Duodenal mucosa (tissue), 2 donors: Measurements from ENCODE around the gene HECTD1.
"Not testable (repeated sequence)": the region's sequence is repeated elsewhere in the genome, so short reads cannot be mapped to it uniquely, and the experiment has no call there.

Experiments used
- H3K27ac ChIP-seq: one replicate; pipeline ENCODE4 v1.7.0; 2013; ENCODE audit warnings: low read depth, low read length
- H3K27me3 ChIP-seq, 2 donors: one replicate each; pipeline ENCODE4 v1.7.0; 2013; ENCODE audit warnings: low read length in 2 of 2, control low read depth in 1 of 2; ENCODE audit not compliant: insufficient read depth in 2 of 2, control insufficient read depth in 1 of 2
- H3K36me3 ChIP-seq, 2 donors: one replicate each; pipeline ENCODE4 v1.7.0; 2013; ENCODE audit warnings: low read length in 2 of 2, control low read depth in 1 of 2; ENCODE audit not compliant: insufficient read depth in 2 of 2, control insufficient read depth in 1 of 2
- H3K4me1 ChIP-seq, 2 donors: one replicate each; pipeline ENCODE4 v1.7.0; 2013; ENCODE audit warnings: low read length in 2 of 2, control low read depth in 1 of 2; ENCODE audit not compliant: insufficient read depth in 2 of 2, control insufficient read depth in 1 of 2
- H3K4me3 ChIP-seq, 2 donors: one replicate each; pipeline ENCODE4 v1.7.0; 2013; ENCODE audit warnings: low read length in 2 of 2, low read depth in 1 of 2
- H3K9ac ChIP-seq, 2 donors: one replicate each; pipeline ENCODE4 v1.7.0; 2013; ENCODE audit warnings: low read length in 2 of 2, low read depth in 1 of 2
- H3K9me3 ChIP-seq, 2 donors: one replicate each; pipeline ENCODE4 v1.7.0; 2013; ENCODE audit warnings: low read length in 2 of 2, control low read depth in 1 of 2; ENCODE audit not compliant: control insufficient read depth in 1 of 2

HECTD1 gene

DNA sequence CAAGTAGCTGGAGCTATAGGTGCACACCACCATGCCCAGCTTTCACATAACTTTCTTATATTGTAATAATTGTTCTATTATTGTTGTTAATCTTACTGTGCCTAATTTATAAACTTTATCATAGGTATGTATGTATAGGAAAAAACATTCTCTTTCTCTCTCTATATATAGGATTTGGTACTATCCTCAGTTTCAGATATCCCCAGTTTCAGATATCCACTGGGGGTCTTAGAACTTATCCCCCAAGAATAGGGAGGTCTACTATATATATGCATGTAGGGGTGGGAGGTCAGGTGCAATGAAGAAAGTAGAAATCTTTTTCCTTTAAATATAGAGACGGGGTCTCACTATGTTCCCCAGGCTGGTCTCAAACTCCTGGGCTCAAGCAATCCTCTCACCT lies 110.5 kb downstream of the HECTD1 start:
- no peak overlapping the region for H3K9ac ChIP-seq
- no peaks in the 10 kb centered on the region for H3K9me3 ChIP-seq
- no peaks in the 10 kb centered on the region for H3K27me3 ChIP-seq
- no peaks in the 10 kb centered on the region for H3K4me1 ChIP-seq
- no peak overlapping the region for H3K4me3 ChIP-seq
- no peak overlapping the region for H3K27ac ChIP-seq
- H3K36me3 ChIP-seq, result peaks cover 23 to 49% of the 10 kb centered on the region in 2 donors

DNA sequence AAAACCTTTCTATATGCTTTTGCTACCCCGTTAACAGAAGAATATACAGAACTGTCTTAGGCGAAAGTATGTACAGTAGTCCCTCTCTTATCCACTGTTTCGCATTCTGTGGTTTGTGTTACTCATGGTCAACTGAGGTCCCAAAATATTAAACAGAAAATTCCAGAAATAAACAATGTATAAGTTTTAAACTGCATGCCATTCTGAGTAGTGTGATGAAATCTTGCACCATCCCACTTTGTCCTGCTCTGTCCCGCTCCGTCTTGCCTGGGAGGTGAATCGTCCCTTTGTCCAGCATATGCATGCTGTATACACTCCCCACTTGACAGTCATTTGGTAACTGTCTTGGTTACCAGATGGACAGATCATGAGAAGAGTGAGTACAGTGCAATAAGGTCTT lies 111.3 kb downstream of the HECTD1 start:
- H3K36me3 ChIP-seq, result peaks cover 19 to 41% of the 10 kb centered on the region in 2 donors
- no peaks in the 10 kb centered on the region for H3K9me3 ChIP-seq
- no peak overlapping the region for H3K4me3 ChIP-seq
- H3K27ac ChIP-seq, result no peak overlapping the region
- no peak overlapping the region for H3K9ac ChIP-seq
- H3K27me3 ChIP-seq, result no peaks in the 10 kb centered on the region
- peaks cover under 1 to 8% of the 10 kb centered on the region in 2 donors for H3K4me1 ChIP-seq

DNA sequence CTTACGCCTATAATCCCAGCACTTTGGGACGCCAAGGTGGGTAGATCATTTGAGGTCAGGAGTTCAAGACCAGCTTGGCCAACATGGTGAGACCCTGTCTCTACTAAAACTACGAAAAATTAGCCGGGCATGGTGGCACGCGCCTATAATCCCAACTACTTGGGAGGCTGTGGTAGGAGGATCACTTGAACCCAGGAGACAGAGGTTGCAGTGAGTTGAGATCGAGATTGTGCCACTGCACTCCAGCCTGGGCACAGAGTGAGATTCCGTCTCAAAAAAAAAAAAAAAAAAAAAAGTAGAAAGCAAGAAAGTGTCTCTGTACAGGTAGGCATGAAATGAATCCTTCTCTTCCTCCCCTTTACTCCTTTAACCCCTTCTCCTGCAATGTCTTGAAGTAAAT lies 111.8 kb downstream of the HECTD1 start:
- H3K36me3 ChIP-seq, result peaks cover 15 to 37% of the 10 kb centered on the region in 2 donors
- H3K27ac ChIP-seq, result not testable (repeated sequence)

DNA sequence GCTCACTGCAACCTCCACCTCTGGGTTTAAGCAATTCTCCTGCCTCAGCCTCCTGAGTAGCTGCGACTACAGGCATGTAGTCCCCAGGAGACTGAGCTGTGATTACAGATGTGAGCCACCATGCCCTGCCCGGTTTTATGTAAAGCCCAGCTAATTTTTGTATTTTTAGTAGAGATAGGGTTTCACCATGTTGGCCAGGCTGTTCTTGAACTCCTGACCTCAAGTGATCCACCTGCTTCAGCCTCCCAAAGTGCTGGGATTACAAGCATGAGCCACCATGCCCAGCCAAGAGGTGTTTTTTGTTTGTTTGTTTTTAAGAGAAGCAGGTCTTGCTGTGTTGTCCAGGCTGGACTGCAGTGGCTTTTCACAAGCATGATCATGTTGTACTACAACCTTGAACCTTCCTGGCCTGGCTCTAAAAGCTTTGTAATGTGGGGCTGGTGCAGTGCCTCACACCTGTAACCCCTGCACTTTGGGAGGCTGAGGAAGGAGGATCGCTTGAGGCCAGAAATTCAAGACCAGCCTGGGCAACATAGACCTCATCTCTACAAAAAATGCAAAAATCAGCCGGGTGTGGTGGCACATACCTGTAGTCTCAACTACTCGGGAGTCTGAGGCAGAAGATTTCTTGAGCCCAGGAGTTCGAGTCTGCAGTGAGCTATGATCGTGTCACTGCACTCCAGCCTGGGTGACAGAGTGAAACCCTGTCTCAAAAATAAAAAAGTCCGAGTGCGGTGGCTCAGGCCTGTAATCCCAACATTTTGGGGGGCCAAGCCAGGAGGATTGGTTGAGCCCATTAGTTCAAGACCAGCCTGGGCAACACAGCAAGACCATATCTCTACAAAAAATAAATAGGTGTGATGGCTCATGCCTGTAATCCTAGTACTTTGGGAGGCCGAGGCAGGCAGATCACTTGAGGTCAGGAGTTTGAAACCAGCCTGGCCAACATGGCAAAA lies 113.4 kb downstream of the HECTD1 start:
- Histone ChIP-seq H3K4me1 (peaks cover 10 to 18% of the 10 kb centered on the region in 2 donors), H3K36me3 (peaks cover 7 to 21% of the 10 kb centered on the region in 2 donors)
- H3K27me3 ChIP-seq, H3K4me3 ChIP-seq, H3K9me3 ChIP-seq, H3K27ac ChIP-seq, H3K9ac ChIP-seq: not testable (repeated sequence)

More for the DNA sequence above, 111.8 kb downstream of the HECTD1 start:
- H3K27me3 ChIP-seq, H3K4me3 ChIP-seq, H3K9me3 ChIP-seq, H3K9ac ChIP-seq: not testable (repeated sequence)
- peaks cover 5 to 12% of the 10 kb centered on the region in 2 donors for H3K4me1 ChIP-seq

DNA sequence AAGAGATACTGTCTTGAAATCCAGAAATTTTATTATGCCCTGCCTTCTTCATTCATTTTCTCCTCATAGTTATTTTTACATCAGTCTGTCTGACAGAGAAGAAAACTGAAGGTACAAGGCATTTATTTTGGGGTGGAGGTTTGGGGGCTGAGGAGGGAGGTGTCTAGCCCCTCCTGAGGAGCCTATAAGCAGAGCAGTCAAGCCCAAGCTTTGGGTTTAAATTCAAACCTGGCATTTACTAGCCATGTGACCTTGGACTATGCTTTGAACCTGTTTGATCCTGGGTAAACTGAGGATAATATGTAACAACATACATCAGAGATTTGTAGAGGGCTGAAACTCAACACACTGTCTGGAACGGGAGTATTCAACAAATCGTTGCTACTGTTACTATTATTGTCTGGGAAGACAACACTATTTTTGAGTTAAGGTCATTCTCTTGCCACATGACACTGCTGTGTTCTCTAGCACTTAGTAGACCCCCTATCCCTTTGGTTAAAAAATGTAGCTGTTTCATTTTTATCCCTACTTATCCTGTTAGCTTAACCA lies 115.4 kb downstream of the HECTD1 start:
- Histone ChIP-seq H3K4me1 (peaks cover 10 to 18% of the 10 kb centered on the region in 2 donors), H3K9ac (no peak overlapping the region), H3K27ac (no peak overlapping the region), H3K27me3 (no peaks in the 10 kb centered on the region), H3K4me3 (no peak overlapping the region), H3K36me3 (peaks cover 0 to 5% of the 10 kb centered on the region in 2 donors), H3K9me3 (no peaks in the 10 kb centered on the region)

DNA sequence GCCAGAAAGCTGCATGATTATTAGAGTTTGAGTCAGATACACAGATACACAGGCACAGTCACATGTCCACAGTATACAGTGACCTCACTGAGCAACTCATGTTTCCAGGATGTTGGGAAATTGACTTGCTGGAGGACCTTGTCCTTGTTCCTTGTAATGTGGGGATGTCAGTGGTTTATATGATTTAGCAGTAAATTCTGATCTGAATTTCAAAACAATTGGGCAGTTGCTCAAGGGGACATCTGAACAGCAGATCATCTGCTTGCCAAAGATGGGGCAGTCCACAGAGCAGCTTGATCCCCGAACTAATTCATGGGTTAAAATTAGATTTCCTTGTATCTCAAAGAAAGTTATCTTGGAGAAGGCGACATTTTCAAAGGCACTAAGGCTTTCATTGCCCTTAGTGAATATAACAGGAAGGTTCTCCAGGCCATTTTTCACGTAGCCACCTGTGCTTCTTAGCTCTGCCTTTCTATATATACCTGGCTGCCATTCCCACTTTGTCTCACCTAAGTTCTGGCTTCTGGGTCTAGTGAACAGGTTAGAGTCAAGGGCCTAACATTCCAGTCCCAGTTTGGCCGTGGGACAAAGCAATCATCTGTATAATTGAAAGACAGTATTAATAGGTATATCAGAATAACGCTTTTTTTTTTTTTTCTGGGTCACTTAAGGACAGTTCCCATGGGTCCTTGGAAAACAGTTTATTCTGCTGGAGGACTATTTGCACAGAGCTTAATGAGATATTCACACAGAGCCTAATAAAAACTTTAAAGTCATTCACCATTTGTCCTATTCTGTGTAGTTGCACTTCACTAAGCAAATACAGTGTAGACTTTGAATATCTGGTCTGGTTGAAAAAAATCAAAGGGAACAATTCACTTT lies 116.5 kb downstream of the HECTD1 start:
- Histone ChIP-seq H3K27me3 (no peaks in the 10 kb centered on the region), H3K4me1 (peaks cover 10 to 18% of the 10 kb centered on the region in 2 donors), H3K4me3 (no peak overlapping the region), H3K36me3 (no peaks in the 10 kb centered on the region), H3K9ac (no peak overlapping the region), H3K27ac (peak overlapping the region; percentile 3), H3K9me3 (no peaks in the 10 kb centered on the region)

DNA sequence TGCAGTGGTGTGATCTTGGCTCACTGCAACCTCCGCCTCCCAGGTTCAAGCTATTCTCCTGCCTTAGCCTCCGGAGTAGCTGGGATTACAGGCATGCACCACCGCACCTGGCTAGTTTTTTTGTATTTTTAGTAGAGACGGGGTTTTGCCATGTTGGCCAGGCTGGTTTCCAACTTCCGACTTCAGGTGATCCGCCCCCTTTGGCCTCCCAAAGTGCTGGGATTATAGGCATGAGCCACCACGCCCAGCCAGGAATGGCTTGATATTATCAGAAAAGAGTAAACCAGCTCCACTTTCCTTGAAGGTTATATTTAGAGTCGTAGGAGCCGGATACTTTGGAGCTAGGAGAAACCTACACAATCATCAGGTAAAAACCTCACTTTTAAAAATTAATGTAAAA lies 121.1 kb downstream of the HECTD1 start:
- not testable (repeated sequence) for H3K4me3 ChIP-seq, H3K9me3 ChIP-seq, H3K36me3 ChIP-seq, H3K9ac ChIP-seq, H3K27me3 ChIP-seq, H3K27ac ChIP-seq
- H3K4me1 ChIP-seq, result peaks cover 10 to 12% of the 10 kb centered on the region in 2 donors

DNA sequence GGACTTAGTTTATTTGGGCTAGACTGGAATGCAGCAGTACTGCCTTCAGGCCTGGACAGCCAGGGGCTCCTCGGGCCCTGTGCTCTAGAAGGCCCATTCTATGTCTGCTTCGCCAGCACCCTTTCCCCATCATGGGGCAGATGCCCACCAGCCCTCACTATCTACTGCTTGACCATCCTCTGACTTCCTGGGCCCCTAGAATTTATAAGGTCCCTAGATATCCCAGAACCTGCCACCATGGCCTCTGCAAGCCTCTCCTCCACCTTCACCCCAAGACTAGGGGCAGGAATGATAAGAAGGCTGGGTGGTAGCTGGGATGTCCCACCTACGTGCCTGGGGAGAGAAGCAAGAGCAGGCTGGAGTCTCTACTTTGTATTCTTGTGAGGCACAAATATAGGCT lies 122.6 kb downstream of the HECTD1 start:
- Histone ChIP-seq H3K27me3 (no peaks in the 10 kb centered on the region), H3K36me3 (peaks cover 0 to 8% of the 10 kb centered on the region in 2 donors), H3K9ac (no peak overlapping the region), H3K4me1 (peaks cover 0 to 4% of the 10 kb centered on the region in 2 donors), H3K27ac (no peak overlapping the region), H3K9me3 (no peaks in the 10 kb centered on the region), H3K4me3 (no peak overlapping the region)

DNA sequence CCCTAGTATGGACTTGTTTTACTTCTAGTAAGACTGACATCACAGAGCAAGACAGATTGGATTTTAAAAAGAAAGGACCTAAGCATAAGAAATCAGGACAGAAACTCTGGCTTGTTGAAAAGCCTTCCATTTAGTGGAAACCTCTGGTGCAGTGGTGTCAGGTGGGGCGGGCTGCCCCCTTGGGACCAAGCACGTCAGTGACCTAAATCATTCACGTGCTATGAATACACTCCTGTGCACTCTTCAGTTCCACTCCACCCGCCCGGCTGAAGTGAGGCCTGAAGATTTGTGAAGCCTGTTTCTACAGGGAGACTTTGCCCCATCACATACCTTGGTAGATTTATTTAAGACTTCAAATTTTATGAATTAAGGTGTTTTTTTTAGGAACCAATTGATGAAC lies 123.2 kb downstream of the HECTD1 start:
- peaks cover 0 to 7% of the 10 kb centered on the region in 2 donors for H3K4me1 ChIP-seq
- no peak overlapping the region for H3K9ac ChIP-seq
- H3K9me3 ChIP-seq, result no peaks in the 10 kb centered on the region
- H3K36me3 ChIP-seq, result peaks cover 0 to 8% of the 10 kb centered on the region in 2 donors
- H3K4me3 ChIP-seq, result no peak overlapping the region
- H3K27me3 ChIP-seq, result no peaks in the 10 kb centered on the region
- H3K27ac ChIP-seq, result no peak overlapping the region
